Activated B cell treated with CpG ODN at 0.5 μM for 24 hours (primary cell): Measurements from ENCODE around the gene EPHA8. TPM values are rescaled to one million over a fixed set of nuclear protein-coding genes. Genes with fewer than 3 reads are reported as not detected.

Experiments
- ATAC-seq: fragments of 200-7000 bp; cut with Tn5 transposase; one replicate; pipeline ENCODE4 v1.10.0; 2021; ENCODE audit warnings: low read depth, mild to moderate bottlenecking, moderate library complexity
- CTCF ChIA-PET: fragments of 350-600 bp; sonication (Branson Sonifier 250); formaldehyde crosslinking; loops from one replicate; lab custom pipeline; 2021; ENCODE audit warnings: antibody characterized with exemption; lab: Charles Lee
- POLR2A ChIA-PET: fragments of 350-600 bp; sonication (Branson Sonifier 250); formaldehyde crosslinking; loops from one replicate; lab custom pipeline; 2021; ENCODE audit warnings: antibody characterized with exemption; lab: Charles Lee
- DNase-seq: peaks from one replicate; pipeline ENCODE4 v3.0.0; 2022
- H3K27ac Mint-ChIP-seq: one replicate; pipeline ENCODE4 v1.8.0; 2020; ENCODE audit warnings: mixed read lengths
- H3K27me3 Mint-ChIP-seq: one replicate; pipeline ENCODE4 v1.8.0; 2021; ENCODE audit warnings: mixed read lengths
- H3K36me3 Mint-ChIP-seq: one replicate; pipeline ENCODE4 v1.8.0; 2021; ENCODE audit warnings: low read depth, mixed read lengths
- H3K4me1 Mint-ChIP-seq: one replicate; pipeline ENCODE4 v1.8.0; 2021; ENCODE audit warnings: mixed read lengths
- H3K4me3 Mint-ChIP-seq: one replicate; pipeline ENCODE4 v1.8.0; 2020; ENCODE audit warnings: mild to moderate bottlenecking, mixed read lengths
- H3K9me3 Mint-ChIP-seq: one replicate; pipeline ENCODE4 v1.8.0; 2020; ENCODE audit warnings: mixed read lengths
- CTCF ChIP-seq: fragments of 200-600 bp; IDR thresholded peaks from one replicate; pipeline ENCODE4 v1.8.0; 2022; ENCODE audit warnings: antibody characterized with exemption, mild to moderate bottlenecking
- intact Hi-C: fragments of 100-400 bp; cut with micrococcal nuclease; formaldehyde crosslinking; loops from one replicate; pipeline ENCODE4 v1.15.1; 2024
- total RNA-seq: library from RNA; stranded (reverse); gene quantifications from 2 replicates; pipeline ENCODE4 v1.2.3, GENCODE V29; 2022

Gene EPHA8
- total RNA-seq, 1 donor from 2014 or later, result not detected

DNA sequence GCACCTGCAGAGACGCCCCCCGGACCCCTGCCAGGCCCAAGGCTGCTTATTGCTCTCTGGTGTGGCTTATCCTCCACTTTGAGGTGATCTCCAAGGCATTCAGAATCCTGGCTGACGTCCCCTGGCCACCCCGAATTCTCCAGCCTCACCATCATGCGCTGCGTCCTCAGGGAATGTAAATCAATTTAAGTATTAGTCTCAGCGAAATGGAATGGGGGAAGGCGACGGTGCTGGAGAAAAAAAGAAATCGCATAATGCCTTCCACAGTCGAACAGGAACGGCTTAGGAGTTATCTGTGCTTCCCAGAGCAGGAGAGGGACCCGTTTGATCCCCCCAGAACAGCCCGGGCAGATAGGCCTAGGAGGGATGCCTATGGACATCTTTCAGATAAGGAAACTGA is 2.9 kb downstream of the EPHA8 start:
- H3K4me1 Mint-ChIP-seq, result peaks cover 8% of the 10 kb centered on the region
- ChIA-PET CTCF (no interaction called here), POLR2A (interaction anchor here (0.6 kb wide), 1 partner anchor 735 kb away, joined by 5 read pairs; no protein-coding TSS in a partner anchor)
- intact Hi-C loops, result no loop called here
- no peak for TF ChIP-seq CTCF
- no peak for ATAC-seq
- no peak overlapping the region for H3K27ac Mint-ChIP-seq
- H3K36me3 Mint-ChIP-seq, result no peaks in the 10 kb centered on the region
- H3K9me3 Mint-ChIP-seq, result no peaks in the 10 kb centered on the region
- DNase-seq, result no peak
- H3K27me3 Mint-ChIP-seq, result peaks cover 32% of the 10 kb centered on the region
- no peak overlapping the region for H3K4me3 Mint-ChIP-seq

GRCh38 chr1:22567197-22567596 is 3.9 kb downstream of the EPHA8 start:
- Mint-ChIP-seq H3K9me3 (no peaks in the 10 kb centered on the region), H3K27ac (no peak overlapping the region), H3K4me3 (no peak overlapping the region), H3K36me3 (no peaks in the 10 kb centered on the region), H3K4me1 (peaks cover 8% of the 10 kb centered on the region), H3K27me3 (peaks cover 24% of the 10 kb centered on the region)
- DNase-seq, result no peak
- no peak for TF ChIP-seq CTCF
- POLR2A ChIA-PET, result no interaction called here
- intact Hi-C loops, result no loop called here
- CTCF ChIA-PET, result no interaction called here
- no peak for ATAC-seq

DNA sequence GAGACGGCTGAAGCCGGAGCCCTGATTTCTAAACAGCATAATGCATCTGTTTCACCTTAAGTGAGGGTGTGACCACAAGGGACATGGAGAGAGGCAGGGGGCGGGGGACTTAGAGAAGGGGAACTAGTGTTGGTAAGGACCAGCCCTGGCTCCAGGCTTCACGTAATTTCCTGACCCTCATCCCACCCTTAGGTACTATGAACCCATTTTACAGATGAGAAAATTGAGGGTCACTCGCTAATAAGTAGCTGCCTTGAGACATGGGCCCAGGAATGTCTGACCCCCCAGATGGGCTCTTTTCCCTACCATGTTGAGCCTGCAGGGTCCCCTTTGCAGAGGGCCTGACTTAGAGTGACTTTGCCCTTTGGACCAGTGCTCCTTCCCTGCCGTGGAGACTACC is 4.7 kb downstream of the EPHA8 start:
- TF ChIP-seq CTCF, result no peak
- intact Hi-C loops, result no loop called here
- POLR2A ChIA-PET, result no interaction called here
- no peak for DNase-seq
- Mint-ChIP-seq H3K9me3 (no peaks in the 10 kb centered on the region), H3K27me3 (peaks cover 19% of the 10 kb centered on the region), H3K4me3 (no peak overlapping the region), H3K27ac (no peak overlapping the region), H3K4me1 (peaks cover 5% of the 10 kb centered on the region), H3K36me3 (no peaks in the 10 kb centered on the region)
- CTCF ChIA-PET, result no interaction called here
- ATAC-seq, result no peak

- Mint-ChIP-seq H3K9me3 (no peaks in the 10 kb centered on the region), H3K36me3 (no peaks in the 10 kb centered on the region), H3K4me3 (no peak overlapping the region), H3K27ac (no peak overlapping the region), H3K27me3 (peaks cover 14% of the 10 kb centered on the region), H3K4me1 (no peaks in the 10 kb centered on the region)
- DNase-seq (no peak), ATAC-seq (no peak)
- ChIA-PET POLR2A (no interaction called here), CTCF (no interaction called here)
- TF ChIP-seq CTCF, result no peak
- intact Hi-C loops, result no loop called here
Measured at GRCh38 chr1:22569269-22569668, 6.0 kb downstream of the EPHA8 start.

DNA sequence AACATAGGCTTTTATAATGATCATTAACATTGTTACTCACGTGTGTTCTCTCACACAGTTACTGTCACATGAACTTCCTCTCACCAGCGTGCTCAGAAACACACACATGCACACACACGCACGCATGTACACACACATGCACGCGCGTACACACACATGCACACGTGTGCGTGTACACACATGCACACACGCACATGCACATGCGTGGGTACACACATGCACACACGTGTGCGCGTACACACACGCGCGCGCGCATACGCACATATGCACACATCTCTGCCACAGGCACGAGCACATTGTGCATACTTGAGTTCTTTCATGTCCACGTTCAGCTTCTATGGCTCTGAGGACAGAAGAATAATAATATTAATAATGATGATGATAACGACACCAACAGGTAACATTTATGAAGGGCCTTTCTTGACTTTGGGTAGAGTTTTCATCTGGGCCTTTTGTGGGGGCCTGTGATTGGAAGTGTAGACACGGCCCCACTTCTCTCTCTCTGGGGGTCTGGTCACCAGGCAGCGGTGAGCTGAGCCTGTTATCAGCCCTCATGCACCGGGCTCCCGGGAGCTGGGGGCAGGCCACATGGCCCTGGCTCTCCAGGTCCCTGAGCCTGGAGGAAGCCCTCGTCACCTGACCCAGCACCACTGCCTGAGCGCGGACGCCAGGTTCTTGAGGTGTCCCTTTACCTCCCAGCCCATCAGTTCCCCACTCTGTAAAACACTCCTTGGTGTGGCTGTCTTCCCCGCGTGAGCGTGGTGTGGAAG is 7.0 kb downstream of the EPHA8 start:
- DNase-seq (no peak), ATAC-seq (no peak)
- Mint-ChIP-seq H3K27me3 (peaks cover 7% of the 10 kb centered on the region), H3K36me3 (no peaks in the 10 kb centered on the region), H3K9me3 (no peaks in the 10 kb centered on the region), H3K4me3 (no peak overlapping the region), H3K27ac (no peak overlapping the region), H3K4me1 (no peaks in the 10 kb centered on the region)
- ChIA-PET POLR2A (no interaction called here), CTCF (no interaction called here)
- TF ChIP-seq CTCF, result no peak
- intact Hi-C loops, result no loop called here
